ENCODE measurements around the gene MS4A4A.

Gene MS4A4A

GRCh38 chr11:60349990-60350389 lies 69.5 kb downstream of the MS4A4A start:
- FAIRE-seq: no peak

GRCh38 chr11:60357771-60358170 lies 77.3 kb downstream of the MS4A4A start:
- FAIRE-seq: no peak

Data from G401.6 (cell line).